HepG2 (cell line): ENCODE results near the gene POLN. TPM values are rescaled to one million over a fixed set of nuclear protein-coding genes. Genes with fewer than 3 reads are reported as not detected.

Source experiments
- ATAC-seq: fragments of 200-7000 bp; cut with Tn5 transposase; 3 replicates; pipeline ENCODE4 v1.9.1; 2020; ENCODE audit warnings: mild to moderate bottlenecking, moderate library complexity
- BruUV-seq: library from RNA; stranded (reverse); fragments of 400-500 nt; replicated peaks from 2 replicates; lab custom pipeline; 2021; lab: Mats Ljungman, UMichigan
- CTCF ChIA-PET: fragments of 300-600 bp; formaldehyde crosslinking; extraction: SDS; loops from one replicate; lab custom pipeline; 2021; ENCODE audit warnings: low total read pairs, inconsistent platforms, low intra/inter-chr PET ratio; lab: Yijun Ruan, JAX
- POLR2A ChIA-PET: fragments of 350-600 bp; sonication (Branson Sonifier 250); formaldehyde crosslinking; loops from one replicate; lab custom pipeline; 2020; ENCODE audit warnings: antibody characterized with exemption, inconsistent platforms; lab: Yijun Ruan, JAX
- DNase-seq: peaks from one replicate; pipeline ENCODE4 v3.0.0-alpha.2; 2015; ENCODE audit warnings: low spot score
- FAIRE-seq: peaks from 3 replicates; lab custom pipeline; 2011; peaks lifted over from hg19 to GRCh38; lab: Jason Lieb, UNC
- H2AFZ ChIP-seq: one replicate; pipeline ENCODE4 v1.6.1; 2011; ENCODE audit warnings: low read length, inconsistent platforms
- H3K27ac ChIP-seq: fragments of 300-600 bp; 3 replicates; pipeline ENCODE4 v1.8.0; 2011; ENCODE audit warnings: mixed run types, mild to moderate bottlenecking, mixed read lengths, low read length, inconsistent platforms; ENCODE audit not compliant: insufficient read depth; ENCODE audit errors: extremely low read length
- H3K27me3 ChIP-seq, 2 experiments: fragments of 200-600 bp in 1 of 2; 2 replicates in 1 of 2; 3 replicates in 1 of 2; pipeline versions ENCODE4 v1.6.0 to v1.8.0; 2011; ENCODE audit warnings: low read length in 2 of 2, mild to moderate bottlenecking in 2 of 2, moderate library complexity in 2 of 2, inconsistent platforms in 1 of 2; ENCODE audit not compliant: insufficient read depth in 2 of 2, control insufficient read depth in 1 of 2
- H3K36me3 ChIP-seq, 2 experiments: fragments of 200-600 bp in 1 of 2; replicated peaks in 1 of 2; 2 replicates in 1 of 2; 3 replicates in 1 of 2; pipeline versions ENCODE4 v1.5.1 to v1.8.0; 2011; ENCODE audit warnings: low read length in 2 of 2, inconsistent platforms in 1 of 2; ENCODE audit not compliant: insufficient read depth in 2 of 2, control insufficient read depth in 1 of 2
- H3K4me1 ChIP-seq: 2 replicates; pipeline ENCODE4 v1.5.1; 2012; ENCODE audit warnings: low read length, inconsistent platforms; ENCODE audit not compliant: insufficient read depth
- H3K4me2 ChIP-seq: 2 replicates; pipeline ENCODE4 v1.6.0; 2011; ENCODE audit warnings: low read depth, low read length, inconsistent platforms
- H3K4me3 ChIP-seq, 3 experiments: fragments of 200-600 bp in 1 of 3; sonication (generic), shearing (Covaris generic) in 1 of 3; replicated peaks in 1 of 3; 2 replicates each; pipeline ENCODE4 v1.5.1; 2011 to 2016; ENCODE audit warnings: low read length in 3 of 3, inconsistent platforms in 2 of 3, low read depth in 2 of 3, mild to moderate bottlenecking in 2 of 3, control low read depth in 1 of 3, mixed read lengths in 1 of 3; ENCODE audit not compliant: insufficient read depth in 1 of 3
- H3K79me2 ChIP-seq: one replicate; pipeline ENCODE4 v1.6.1; 2011; ENCODE audit warnings: low read length, inconsistent platforms; ENCODE audit not compliant: insufficient read depth
- H3K9ac ChIP-seq: 2 replicates; pipeline ENCODE4 v1.6.0; 2011; ENCODE audit warnings: mild to moderate bottlenecking, low read depth, low read length, inconsistent platforms; ENCODE audit not compliant: insufficient read depth
- H3K9me3 ChIP-seq: 2 replicates; pipeline ENCODE4 v1.5.1; 2012; ENCODE audit warnings: mild to moderate bottlenecking, low read length
- H4K20me1 ChIP-seq: 2 replicates; pipeline ENCODE4 v1.6.0; 2011; ENCODE audit warnings: inconsistent platforms, mild to moderate bottlenecking, low read length, moderate library complexity; ENCODE audit not compliant: insufficient read depth
- KLF12 ChIP-seq: sonication (generic); formaldehyde crosslinking; IDR thresholded peaks from 2 replicates; pipeline ENCODE4 v1.4.0; 2020; ENCODE audit warnings: missing genetic modification reagents, borderline replicate concordance
- ZNF235 ChIP-seq: sonication (generic); formaldehyde crosslinking; IDR thresholded peaks from 2 replicates; pipeline ENCODE4 v1.8.1; 2023; ENCODE audit warnings: mild to moderate bottlenecking, missing genetic modification reagents, borderline replicate concordance
- ZNF468 ChIP-seq: sonication (generic); formaldehyde crosslinking; IDR thresholded peaks from 2 replicates; pipeline ENCODE4 v1.8.0; 2022; ENCODE audit warnings: mild to moderate bottlenecking, moderate library complexity, missing genetic modification reagents
- ZNF607 ChIP-seq: sonication (generic); formaldehyde crosslinking; IDR thresholded peaks from 2 replicates; pipeline ENCODE4 v1.5.1; 2020; ENCODE audit warnings: missing genetic modification reagents, mild to moderate bottlenecking, borderline replicate concordance
- whole genome bisulfite sequencing: methylation state at CpG from one replicate; pipeline ENCODE4 v1.1.6; 2017; ENCODE audit warnings: low lambda C conversion rate; 5-methylcytosine and 5-hydroxymethylcytosine counted together
- in situ Hi-C: cut with HindIII; loops from 2 replicates; pipeline ENCODE4 v1.10.0; 2017; ENCODE audit warnings: low pct_unique_long_range_greater_than_20kb; ENCODE audit not compliant: extremely low pct_ligation_motif_present
- intact Hi-C: fragments of 100-400 bp; cut with micrococcal nuclease; formaldehyde crosslinking; loops from one replicate; pipeline ENCODE4 v1.10.0; 2022; ENCODE audit not compliant: unreplicated experiment
- polyA plus RNA-seq, 8 experiments: library from polyadenylated mRNA; depleted of rRNA in 3 of 8; stranded (reverse) in 7 of 8; unstranded in 1 of 8; fragments of >200 nt; fragmentation: Illumina TruSeq in 4 of 8; extraction: Trizol in 4 of 8; gene quantifications; 2 replicates each; pipeline versions ENCODE4 v1.2.1 to v1.2.3, GENCODE V29; 2011 to 2016; ENCODE audit warnings: low read depth in 4 of 8, missing spikeins in 1 of 8, mixed read lengths in 1 of 8; ENCODE audit not compliant: insufficient read depth in 1 of 8
- total RNA-seq, 5 experiments: library from RNA; depleted of rRNA; stranded (reverse); fragments of >200 nt; fragmentation: Illumina TruSeq; extraction: Trizol; gene quantifications; 2 replicates each; pipeline ENCODE4 v1.2.3, GENCODE V29; 2016; ENCODE audit warnings: low read depth in 1 of 5
- TF ChIP-seq, protein P1 (sequence below): sonication (generic); formaldehyde crosslinking; IDR thresholded peaks from 2 replicates; pipeline ENCODE4 v1.4.0; 2020; ENCODE audit warnings: missing genetic modification reagents, borderline replicate concordance

The POLN gene
- total and polyA plus RNA-seq, 2 of the 13 experiments (the other 11 are each of a cell fraction or from before 2014, with no cell fraction given), result 0.93 to 1.5 TPM

DNA sequence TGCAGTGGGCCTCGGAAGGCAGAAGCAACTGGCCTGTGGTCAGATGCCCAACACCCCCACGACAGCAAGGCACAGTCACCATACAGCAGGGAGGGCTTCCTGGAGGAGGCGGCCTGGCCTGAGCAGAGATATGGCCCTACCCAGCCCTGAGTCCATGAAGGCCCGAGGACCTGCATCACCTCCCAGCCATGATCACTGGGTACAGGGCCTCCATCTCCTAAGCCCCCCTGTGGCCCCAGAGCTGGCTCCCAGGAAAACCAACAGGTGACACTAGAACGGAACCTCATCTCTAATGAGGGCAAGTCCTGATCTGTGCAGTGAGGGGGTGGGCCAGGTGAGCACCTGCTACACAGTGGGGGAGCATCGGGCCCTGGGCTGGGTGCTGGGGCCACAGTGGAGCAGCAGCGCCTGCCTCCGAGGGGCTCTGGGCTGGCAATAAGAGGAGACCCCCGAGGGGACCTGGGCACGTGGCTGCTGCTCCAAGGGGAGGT is 46.2 kb upstream of the POLN start:
- intact Hi-C loops (no loop called here), in situ Hi-C loops (no loop called here)
- 50% methylated on average over 5 of the region's 10 CpGs for WGBS
- TF ChIP-seq KLF12 (no peak), ZNF235 (CRISPR knock-in tag) (no peak), ZNF468 (CRISPR knock-in tag) (no peak), ZNF607 (CRISPR knock-in tag) (no peak)
- TF ChIP-seq, protein P1, sequence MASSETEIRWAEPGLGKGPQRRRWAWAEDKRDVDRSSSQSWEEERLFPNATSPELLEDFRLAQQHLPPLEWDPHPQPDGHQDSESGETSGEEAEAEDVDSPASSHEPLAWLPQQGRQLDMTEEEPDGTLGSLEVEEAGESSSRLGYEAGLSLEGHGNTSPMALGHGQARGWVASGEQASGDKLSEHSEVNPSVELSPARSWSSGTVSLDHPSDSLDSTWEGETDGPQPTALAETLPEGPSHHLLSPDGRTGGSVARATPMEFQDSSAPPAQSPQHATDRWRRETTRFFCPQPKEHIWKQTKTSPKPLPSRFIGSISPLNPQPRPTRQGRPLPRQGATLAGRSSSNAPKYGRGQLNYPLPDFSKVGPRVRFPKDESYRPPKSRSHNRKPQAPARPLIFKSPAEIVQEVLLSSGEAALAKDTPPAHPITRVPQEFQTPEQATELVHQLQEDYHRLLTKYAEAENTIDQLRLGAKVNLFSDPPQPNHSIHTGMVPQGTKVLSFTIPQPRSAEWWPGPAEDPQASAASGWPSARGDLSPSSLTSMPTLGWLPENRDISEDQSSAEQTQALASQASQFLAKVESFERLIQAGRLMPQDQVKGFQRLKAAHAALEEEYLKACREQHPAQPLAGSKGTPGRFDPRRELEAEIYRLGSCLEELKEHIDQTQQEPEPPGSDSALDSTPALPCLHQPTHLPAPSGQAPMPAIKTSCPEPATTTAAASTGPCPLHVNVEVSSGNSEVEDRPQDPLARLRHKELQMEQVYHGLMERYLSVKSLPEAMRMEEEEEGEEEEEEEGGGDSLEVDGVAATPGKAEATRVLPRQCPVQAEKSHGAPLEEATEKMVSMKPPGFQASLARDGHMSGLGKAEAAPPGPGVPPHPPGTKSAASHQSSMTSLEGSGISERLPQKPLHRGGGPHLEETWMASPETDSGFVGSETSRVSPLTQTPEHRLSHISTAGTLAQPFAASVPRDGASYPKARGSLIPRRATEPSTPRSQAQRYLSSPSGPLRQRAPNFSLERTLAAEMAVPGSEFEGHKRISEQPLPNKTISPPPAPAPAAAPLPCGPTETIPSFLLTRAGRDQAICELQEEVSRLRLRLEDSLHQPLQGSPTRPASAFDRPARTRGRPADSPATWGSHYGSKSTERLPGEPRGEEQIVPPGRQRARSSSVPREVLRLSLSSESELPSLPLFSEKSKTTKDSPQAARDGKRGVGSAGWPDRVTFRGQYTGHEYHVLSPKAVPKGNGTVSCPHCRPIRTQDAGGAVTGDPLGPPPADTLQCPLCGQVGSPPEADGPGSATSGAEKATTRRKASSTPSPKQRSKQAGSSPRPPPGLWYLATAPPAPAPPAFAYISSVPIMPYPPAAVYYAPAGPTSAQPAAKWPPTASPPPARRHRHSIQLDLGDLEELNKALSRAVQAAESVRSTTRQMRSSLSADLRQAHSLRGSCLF (CRISPR knock-in tag), result no peak
- no peak for DNase-seq
- H3K36me3 ChIP-seq, result no peaks in the 10 kb centered on the region
- no peak overlapping the region for H3K4me3 ChIP-seq
- no TSS peak for BruUV-seq
- ChIA-PET POLR2A (no interaction called here), CTCF (no interaction called here)
- FAIRE-seq, result no peak
- no peaks in the 10 kb centered on the region for H4K20me1 ChIP-seq
- H3K4me2 ChIP-seq, result no peak overlapping the region
- H3K9me3 ChIP-seq, result no peaks in the 10 kb centered on the region
- H2AFZ ChIP-seq, result no peak overlapping the region
- peaks cover 4 to 60% of the 10 kb centered on the region in 2 experiments; a peak in 4 of 5 replicates for H3K27me3 ChIP-seq
- ATAC-seq, result no peak
- H3K79me2 ChIP-seq, result no peaks in the 10 kb centered on the region
- no peak overlapping the region for H3K27ac ChIP-seq
- no peaks in the 10 kb centered on the region for H3K4me1 ChIP-seq
- H3K9ac ChIP-seq, result no peak overlapping the region
